NCI-H1092 treated with DMSO at 0.1 percent for 48 hours (cell line): Measurements from ENCODE around the gene PHF23.

ENCODE experiments used
- DNase-seq: peaks from one replicate; lab custom pipeline; 2025; lab: John Stamatoyannopoulos, UW

The PHF23 gene

DNA sequence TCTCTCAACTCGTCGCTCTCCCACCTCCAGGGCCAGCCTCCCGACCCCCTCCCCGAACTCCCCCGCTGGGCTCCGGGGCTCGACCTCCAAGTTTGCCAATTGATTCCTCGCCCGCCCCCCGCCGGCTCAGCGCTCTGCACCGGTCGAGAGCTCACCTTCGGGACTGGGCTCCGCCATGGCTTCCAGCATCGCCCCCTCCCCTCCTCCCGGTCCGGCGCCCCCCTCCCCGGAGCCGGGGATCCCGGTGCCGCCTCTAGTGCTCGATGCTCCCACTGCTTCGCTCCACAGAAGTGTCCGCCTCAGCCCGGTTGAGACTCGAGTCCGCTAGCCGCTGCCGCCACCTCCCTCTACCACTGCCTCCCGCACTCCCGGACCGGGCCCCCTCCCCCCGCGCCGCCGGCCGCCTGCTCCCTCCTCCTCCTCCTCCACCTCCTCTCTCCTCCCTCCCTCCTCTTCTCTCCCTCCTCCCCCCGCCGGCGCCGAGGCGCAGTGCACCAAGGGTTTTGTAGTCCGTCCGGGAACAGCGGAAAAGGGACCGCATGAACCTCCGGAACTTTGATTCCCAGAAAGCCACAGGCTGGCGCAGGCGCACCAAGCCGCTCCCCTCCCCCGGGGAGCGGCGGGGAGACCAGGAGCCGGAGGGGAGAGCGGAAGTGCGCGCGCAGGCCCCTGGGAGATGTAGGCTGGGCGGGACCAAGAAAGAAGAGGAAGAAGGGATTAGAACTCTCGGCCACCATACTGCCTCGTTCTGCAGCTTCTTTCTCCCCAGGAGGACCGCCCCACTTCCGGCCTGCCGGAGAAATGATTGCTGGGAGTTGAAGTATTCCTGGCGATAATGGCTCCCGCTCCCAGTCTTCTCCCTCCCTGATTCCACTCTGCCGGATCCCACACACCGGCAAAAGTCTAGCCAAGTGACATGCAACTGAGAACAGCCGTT is at the start of gene PHF23:
TSS of gene PHF23 (minus strand) at position 367 of the 937 bp plus-strand sequence. CDS start at position 189, 178 bp downstream.
- DNase-seq: peak; percentile 98

DNA sequence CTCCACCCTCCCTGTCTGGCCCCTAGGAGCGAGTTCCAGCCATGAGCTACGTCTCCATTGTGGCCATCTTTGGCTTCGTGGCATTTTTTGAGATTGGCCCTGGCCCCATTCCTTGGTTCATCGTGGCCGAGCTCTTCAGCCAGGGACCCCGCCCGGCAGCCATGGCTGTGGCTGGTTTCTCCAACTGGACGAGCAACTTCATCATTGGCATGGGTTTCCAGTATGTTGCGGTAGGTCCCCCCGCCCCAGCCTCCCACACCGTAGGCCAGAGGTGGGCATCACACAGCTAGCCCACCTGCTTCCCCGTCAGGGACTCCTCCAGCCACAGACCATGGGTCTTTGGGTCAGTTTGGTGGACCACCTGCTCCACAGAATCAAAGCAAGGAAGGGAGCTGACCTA is 46.4 kb upstream of the PHF23 start:
- no peak for DNase-seq

DNA sequence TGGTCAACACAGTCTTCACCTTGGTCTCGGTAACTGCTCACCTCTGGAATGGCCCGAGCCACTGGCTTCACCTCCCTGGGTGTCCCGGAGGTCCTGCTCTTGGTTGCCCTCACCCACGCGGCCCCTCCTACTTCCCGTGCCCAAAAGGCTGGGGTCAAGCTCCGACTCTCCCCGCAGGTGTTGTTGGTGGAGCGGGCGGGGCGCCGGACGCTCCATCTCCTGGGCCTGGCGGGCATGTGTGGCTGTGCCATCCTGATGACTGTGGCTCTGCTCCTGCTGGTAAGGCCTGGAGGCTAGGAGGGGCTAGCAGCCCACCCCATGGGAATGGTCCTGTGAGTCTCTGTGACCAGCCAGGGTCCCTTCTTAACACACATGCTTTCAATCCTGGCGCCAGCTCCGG is 45.7 kb upstream of the PHF23 start:
- no peak for DNase-seq

DNA sequence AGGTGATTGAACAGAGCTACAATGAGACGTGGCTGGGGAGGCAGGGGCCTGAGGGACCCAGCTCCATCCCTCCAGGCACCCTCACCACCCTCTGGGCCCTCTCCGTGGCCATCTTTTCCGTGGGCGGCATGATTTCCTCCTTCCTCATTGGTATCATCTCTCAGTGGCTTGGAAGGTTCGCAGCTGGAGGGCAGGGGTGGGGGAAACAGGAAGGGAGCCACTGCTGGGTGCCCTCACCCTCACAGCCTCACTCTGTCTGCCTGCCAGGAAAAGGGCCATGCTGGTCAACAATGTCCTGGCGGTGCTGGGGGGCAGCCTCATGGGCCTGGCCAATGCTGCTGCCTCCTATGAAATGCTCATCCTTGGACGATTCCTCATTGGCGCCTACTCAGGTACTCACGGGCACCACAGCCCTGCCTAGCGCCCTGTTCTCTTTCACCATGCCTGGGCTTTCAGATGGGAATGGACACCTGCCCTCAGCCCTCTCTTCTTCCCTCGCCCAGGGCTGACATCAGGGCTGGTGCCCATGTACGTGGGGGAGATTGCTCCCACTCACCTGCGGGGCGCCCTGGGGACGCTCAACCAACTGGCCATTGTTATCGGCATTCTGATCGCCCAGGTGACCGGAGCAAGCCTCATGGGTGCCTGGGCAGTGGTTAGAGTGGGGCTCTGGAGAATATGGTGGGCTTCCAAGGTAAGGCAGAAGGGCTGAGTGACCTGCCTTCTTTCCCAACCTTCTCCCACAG is 44.4 kb upstream of the PHF23 start:
- no peak for DNase-seq

DNA sequence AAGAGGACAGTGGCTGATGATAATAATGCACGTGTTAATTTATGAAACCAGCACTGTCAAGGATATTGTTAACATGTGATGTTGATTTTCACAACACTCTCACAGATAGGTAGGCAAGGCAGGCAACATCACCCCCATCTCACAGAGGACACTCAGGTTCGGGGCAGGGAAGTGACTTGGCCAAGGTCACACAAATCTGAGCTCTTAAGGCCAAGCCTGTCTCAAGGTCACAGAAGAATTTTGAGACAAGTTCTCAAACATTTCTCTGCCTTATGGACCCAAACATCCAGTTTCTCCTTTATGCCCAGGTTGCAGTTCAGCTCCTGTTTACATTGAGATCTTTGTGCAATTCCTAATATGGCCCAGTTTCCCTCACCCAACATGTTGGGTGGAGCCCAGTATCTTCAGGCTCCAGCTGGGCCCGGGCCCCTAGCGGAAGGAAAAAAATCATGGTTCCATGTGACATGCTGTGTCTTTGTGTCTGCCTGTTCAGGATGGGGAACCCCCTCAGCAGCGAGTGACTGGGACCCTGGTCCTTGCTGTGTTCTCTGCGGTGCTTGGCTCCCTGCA is 43.6 kb upstream of the PHF23 start:
- no peak for DNase-seq

DNA sequence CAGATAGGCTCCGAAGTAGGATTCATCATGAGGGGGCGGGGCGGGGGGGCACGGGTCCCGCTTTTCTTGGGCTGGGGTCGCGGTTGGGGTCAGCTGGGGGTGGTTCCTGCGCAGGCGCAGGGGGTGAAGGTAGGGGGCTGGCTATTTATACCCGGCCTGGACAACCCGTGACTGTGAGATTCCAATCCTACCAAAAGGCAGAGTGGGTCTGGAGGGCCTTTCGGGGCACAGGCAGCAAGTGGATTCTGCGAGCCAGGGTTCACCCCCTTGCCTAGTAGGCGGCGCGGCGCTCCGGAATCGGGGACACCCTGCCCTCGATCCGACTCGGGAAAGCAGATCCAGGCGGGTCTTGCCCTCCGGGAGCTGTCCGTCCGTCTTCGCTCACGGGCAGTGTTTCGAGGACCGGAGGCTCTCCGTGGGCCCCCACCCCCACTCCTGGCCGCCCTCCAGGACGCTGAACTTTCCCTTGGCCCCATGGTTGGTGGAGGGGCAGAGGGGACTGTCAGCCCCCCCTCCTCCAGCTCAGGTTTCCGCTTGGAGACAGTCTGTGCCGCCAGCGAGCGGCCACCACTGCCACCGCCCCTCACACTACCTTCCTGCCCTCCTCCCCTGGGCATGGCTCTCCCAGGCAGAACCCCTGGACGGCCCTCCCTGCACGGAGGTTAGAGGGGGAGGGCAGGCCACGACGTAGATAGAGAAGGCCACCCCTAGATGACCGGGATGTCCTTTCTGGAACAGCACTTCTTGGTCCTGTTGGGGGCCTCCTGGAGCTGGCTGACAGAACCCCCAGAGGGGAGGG is 42.9 kb upstream of the PHF23 start:
- DNase-seq: no peak

DNA sequence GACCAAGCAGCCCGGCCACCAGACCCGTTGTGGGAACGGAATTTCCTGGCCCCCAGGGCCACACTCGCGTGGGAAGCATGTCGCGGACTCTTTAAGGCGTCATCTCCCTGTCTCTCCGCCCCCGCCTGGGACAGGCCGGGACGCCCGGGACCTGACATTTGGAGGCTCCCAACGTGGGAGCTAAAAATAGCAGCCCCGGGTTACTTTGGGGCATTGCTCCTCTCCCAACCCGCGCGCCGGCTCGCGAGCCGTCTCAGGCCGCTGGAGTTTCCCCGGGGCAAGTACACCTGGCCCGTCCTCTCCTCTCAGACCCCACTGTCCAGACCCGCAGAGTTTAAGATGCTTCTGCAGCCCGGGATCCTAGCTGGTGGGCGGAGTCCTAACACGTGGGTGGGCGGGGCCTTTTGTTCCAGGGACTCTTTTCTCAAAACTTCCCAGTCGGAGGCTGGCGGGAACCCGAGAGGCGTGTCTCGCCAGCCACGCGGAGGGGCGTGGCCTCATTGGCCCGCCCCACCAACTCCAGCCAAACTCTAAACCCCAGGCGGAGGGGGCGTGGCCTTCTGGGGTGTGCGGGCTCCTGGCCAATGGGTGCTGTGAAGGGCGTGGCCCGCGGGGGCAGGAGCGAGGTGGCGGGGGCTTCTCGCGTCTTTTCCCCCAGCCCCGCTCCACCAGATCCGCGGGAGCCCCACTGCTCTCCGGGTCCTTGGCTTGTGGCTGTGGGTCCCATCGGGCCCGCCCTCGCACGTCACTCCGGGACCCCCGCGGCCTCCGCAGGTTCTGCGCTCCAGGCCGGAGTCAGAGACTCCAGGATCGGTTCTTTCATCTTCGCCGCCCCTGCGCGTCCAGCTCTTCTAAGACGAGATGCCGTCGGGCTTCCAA is 42.1 kb upstream of the PHF23 start, which contains the start of gene SLC2A4:
TSS of gene SLC2A4 (plus strand) at position 645 of the 879 bp plus-strand sequence. CDS start at position 862, 217 bp downstream.
- DNase-seq: peak; percentile 24

DNA sequence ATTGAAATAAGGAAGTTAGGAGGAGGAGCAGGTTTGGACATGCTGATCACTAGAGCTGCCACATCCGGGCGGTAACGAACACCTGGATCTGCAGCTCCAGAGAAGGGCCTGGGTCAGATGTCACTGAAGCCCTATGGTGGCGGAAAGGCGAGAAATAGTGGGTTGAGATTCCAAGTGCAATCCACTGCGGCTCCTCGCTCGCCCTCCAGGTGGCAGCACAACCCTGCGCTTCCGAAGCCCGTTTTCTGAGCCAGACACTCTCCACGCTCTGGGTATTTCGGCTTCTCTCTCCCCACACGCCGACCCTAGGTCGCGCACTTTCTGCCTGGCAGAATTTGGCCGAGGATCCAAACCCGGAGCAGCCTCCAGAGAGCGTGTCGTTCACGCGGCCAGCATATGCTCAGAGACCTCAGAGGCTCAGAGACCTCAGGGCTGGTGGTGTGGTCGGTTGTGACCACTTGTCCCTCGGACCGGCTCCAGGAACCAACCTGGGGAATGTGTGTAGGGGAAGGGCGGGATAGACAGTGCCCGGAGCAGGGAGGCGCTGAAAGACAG is 41.3 kb upstream of the PHF23 start:
- DNase-seq: peak; percentile 61

DNA sequence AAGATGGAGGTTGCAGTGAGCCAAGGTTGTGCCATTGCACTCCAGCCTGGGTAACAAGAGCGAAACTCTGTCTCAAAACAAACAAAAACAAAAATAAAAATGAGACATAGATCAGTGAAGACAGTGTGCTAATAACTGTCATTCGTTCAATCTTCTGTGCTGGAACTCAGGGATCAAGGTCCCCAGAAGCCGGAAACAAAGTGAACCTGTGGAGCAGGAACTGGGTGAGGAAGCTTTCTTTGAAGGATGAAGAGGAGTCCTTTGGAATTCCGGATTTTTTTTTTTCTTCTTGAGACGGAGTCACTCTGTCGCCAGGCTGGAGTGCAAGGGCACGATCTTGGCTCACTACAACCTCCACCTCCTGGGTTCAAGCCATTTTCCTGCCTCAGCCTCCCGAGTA is 40.2 kb upstream of the PHF23 start:
- no peak for DNase-seq

DNA sequence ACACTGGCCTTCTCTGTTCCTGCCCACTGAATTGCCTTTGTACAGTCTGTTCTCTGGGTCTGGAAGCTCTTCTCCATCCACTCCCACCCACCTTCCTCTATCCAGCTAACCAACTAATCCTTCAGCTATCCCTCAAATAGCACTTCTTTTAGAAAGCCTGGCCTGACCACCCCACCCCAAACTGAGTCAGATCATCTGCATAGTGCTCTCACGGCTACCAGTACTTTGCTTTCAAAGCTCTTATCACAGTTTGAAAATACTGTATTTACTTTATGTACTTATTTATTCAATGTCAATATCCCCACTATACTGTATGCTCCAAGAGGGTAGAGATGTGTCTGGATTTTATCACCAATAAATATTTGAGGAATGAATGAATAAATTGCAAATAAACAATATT is 27.5 kb upstream of the PHF23 start:
- no peak for DNase-seq

DNA sequence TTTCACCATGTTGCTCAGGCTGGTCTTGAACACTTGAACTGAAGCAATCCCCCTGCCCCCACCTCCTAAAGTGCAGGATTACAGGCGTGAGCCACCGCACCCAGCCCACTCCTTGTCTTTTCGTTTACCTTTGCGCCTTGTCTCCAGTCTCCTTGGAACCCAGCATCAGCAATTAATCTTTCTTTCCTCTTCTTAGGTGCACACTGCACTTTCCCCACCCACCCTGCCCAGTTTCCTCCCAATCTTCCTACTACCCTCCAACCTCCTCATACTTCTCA is 24.5 kb upstream of the PHF23 start:
- no peak for DNase-seq

DNA sequence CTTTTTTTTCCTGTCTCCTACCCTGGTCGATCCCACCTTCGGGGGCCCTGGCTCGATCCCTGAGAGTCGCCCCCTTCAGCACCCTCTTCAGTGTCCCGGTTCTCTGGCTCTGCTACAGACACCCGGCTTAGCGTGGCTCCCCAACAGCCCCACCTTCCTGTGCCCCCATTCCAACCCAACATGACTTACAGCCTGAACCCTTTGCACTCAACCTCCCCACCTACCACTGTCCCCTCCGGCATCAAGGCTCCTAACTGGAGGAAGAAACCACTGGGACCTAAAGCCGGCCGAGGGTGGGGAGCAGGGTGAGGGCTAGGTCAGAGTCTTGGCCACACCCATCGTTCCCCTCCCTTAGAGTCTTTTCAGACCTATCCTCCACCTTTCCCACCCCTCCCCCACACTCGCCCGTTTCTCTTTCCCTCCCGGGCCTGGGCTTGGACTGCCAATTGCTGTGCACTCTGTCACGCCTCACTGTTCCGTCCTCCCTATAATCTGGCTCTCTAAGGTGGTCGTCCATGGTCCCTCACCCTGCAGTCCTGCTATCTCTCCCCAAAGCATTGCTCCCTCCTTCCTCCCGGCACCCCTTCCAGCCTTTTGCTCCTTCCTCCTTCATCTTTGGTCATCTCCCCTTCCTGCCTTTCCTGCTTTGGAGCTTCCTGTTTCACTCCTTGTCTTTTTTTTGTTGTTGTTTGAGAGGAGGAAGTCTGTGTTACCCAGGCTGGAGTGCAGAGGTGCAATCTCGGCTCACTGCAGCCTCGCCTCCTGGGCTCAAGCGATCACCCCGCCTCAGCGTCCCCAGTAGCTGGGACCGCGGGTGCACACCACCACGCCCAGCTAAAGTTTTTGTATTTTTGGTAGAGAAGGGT is 23.9 kb upstream of the PHF23 start:
- DNase-seq: no peak

DNA sequence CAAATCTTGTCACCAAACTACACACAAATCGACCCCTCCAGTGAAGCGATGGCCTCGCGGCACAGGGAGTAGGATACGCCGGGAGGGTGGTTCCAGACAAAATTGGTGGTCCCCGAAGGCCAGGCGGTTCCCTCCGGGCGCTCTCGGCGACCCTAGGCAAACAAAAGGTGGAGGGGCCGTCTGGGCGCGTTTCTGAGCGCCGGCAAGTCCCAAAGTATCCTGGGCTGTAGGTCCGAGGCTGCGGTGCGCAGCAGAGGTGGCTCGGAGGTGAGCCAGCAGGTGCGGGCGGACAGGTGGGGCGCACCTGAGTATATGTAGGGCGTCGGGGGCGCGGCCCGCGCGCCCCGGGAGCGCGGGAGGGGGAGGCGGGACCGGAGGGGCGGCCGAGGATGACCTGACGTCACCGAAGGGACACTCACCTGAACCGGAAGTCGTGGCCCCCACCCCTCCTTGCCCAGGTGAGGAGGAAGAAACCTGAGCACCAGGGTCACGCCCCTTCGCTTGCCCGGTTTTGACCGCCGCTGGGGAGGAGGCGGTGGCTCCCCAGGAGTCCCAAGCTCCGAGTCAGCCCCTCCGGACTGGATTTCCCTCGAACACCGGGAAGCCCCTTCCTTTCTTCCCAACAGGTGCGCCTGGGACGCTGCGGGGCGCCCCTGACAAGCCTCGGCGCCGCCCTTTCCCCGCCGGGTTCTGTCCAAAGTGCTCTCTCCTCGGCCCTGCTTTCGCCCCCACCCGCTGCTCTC is 23.1 kb upstream of the PHF23 start, which contains the start of gene CLDN7:
TSS of gene CLDN7 (minus strand) at position 287 of the 743 bp plus-strand sequence. CDS start 435 bp downstream, outside the sequence.
- DNase-seq: no peak

DNA sequence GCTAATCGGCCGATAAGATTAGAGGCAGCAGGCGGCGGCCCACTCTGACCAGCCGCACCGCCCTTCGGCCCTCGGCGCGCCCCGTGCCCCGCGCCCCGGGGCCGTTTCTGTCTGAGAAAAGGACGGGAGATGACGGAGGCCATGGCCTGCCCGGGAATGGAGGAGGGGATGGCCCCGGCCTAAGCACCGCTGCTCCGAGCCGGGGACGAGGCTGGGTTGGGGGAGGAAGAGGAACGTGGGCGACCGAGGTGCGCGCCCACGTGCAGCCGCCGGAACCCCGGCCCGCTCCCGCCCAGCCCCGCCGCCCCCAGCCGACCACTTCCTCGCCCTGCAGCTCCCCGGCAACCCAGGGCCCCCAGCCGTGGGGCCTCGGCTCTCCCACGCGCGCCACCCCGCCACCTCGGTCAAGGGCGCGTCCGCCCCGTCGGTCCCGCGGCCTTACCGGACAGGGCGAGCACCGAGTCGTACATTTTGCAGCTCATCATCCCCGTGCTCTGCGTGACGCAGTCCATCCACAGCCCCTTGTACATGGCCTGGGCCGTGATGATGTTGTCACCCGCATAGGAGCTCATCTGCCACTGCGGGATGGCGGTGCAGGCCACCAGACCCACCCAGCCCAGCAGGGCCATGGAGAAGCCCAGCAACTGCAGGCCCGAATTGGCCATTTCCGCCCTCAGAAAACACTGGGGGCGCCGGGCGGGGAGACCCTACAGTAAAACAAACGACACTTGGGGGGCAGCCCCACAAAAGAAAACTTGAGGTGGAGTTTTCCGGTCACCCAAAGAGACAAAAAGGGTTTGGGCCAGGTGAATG is 22.3 kb upstream of the PHF23 start:
- DNase-seq: no peak

DNA sequence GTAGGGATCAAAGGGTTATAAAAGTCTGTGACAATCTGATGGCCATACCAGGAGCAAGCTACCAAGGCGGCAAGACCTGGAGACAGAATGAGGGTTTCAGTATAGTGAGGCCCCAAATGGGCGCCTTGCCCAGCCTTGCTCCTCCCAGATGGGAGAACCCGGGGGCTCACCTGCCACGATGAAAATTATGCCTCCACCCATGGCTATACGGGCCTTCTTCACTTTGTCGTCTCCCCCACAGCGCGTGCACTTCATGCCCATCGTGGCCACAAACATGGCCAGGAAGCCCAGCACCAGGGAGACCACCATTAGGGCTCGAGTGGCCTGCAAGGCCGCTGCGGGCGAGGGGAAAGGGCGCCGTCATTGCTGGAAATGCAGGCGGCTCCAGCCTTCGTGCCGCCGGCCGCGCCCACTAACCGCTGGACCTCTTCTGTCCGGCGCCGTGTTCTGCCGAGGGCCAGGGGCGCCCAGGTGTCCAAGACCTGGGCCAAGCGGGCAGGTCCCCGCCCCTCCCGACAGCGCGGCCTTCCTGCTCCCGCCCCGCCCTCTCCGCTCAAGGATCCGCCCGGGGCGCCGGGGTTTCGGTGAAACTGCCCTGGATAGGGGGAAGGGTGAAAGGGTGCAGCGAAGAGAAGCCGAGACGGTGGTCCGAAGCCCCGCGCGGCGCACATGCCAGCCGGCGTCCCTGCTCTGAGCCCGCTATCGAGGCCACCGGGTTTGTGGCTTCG is 21.6 kb upstream of the PHF23 start:
- no peak for DNase-seq

DNA sequence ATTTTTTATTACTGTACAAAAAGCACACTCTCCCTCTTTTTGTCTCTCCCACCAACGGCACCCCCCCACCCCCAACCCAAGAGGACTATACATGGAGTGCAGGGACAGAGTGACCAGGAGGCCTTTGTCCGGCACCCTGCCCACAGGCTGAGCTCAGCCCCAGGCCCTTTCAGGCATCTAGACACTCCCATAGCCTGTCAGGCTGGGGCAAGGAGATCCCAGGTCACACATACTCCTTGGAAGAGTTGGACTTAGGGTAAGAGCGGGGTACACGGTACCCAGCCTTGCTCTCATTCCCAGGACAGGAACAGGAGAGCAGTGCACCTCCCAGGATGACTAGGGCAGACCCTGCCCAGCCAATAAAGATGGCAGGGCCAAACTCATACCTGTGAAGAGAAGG is 20.9 kb upstream of the PHF23 start:
- no peak for DNase-seq

DNA sequence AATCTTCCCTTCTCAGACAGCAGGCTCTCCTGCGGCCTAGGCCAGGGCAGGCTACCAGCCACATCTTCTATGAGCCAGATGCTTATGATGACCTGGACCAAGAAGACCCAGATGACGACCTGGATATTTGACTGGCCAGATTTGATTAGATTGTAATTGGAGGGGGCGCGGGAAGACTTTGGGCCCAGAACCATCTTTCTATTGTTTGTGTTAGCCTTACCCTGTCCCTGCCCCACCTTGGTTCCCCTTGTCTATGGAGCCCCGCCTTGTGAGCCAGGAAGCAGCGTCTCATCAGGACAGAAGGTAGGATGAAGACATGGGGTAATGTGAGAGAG is 20.3 kb upstream of the PHF23 start:
- no peak for DNase-seq
